ENCODE results near the gene GCG.

The GCG gene

DNA sequence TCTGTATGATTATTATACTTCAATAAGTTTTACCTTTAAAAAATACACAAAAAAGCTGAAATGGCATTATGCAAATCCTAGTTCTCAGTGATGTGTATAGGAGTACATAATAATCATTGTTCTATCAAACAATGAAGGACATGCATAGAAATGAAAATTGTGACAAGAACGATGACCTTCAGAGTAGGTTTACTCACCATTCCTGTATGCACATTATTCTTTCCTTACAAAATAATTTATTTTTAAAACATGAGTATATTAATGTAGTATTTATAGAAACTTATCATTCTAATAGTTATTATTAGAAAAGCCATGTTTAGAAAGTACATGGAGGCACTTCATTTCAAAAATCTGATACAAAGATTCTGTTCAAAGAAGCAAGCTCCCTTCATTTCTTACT lies 45.3 kb downstream of the GCG start:
- DNase-seq (ENCODE audit: insufficient read length, low spot score): no peak
- no peak for FAIRE-seq

DNA sequence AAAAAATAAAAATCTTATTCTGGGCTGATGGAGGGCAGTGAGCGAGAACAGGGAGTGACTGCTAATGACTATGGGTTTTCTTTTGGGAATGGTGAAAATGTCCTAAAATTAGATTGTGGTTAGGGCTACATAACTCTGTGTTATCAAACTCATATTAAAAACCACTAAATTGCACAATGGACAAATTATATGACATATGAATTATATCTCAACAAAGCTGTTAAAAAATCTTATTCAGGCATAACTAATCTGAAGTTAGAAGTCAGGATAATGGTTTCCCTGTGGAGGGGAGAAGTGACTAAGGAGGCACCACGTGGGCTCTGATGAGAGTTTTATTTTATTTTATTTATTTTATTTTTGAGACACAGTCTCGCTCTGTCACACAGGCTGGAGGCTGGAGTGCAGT lies 45.9 kb downstream of the GCG start:
- FAIRE-seq (no peak), DNase-seq (ENCODE audit: insufficient read length, low spot score) (no peak)

DNA sequence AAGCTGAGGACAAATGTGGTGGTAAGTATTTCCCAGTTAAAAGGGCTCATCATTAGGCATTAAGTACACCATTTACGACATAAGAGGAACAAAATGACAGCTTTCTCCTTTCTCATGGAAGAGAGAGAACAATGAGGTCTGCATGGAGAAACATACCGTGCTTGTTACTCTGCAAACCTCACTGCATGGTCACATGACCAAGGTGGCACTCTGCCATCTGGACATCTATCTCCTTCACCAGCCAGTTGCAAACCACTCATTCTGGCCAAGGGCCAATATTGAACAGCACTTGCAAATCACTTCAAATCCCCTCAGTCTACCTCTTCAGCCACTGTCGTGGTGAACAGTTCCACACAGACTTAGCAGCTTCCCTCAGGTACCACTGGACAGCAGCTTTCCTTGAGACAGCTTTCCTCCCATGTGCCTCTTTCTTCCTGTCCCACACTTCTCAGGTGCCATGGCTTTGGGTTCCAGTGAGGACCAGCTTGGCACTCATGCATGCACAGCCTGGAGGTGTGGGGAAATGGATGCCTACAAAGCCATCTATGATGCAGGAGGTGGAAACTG lies 48.5 kb downstream of the GCG start:
- no peak for FAIRE-seq
- no peak for DNase-seq (ENCODE audit: insufficient read length, low spot score)

DNA sequence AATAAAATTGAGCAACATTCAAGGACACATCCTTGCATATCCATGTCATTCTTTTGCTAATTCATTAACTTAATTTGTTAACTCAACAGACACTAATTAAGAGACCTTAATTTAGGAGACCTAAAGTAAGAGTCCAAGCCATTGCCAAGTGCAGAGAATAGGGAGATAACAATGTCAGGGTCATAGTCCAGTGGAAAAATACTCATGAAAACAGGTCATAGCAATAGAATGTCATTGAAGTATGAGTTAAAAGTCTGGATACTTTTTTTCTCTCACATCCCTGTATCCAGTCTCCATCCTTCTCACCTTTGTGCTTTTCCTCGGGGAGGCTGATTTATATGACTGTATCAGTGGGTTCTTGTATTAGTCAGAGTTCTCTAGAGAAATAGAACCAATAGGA lies 51.5 kb downstream of the GCG start:
- no peak for DNase-seq (ENCODE audit: insufficient read length, low spot score)
- no peak for FAIRE-seq

DNA sequence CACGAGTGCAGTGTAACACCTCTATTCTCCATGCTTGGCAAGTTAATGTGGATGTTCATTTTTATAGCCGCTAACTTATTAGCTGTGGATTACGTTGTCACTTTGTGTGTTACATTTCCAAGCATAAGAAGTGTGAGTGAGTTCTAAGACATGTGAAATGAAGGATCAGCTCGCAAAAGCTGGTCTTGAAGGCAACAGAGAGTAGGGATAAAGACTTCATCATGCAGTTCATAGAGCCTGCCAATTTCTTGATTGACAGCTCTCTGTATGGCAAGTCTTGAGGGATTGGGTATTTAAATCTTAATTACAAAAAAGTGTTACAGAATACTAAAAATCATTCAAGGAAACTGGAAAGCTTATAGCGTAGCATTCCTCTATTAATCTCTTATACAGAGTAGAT lies 52.2 kb downstream of the GCG start:
- FAIRE-seq (no peak), DNase-seq (ENCODE audit: insufficient read length, low spot score) (no peak)
